NCI-H2171 treated with DMSO at 0.1 percent for 48 hours (cell line): Measurements from ENCODE around the gene DEFB132.
A peak's percentile ranks its signal among the peaks of the same experiment; 100 is the strongest.

Experiments used
- DNase-seq: peaks from one replicate; lab custom pipeline; 2025; lab: John Stamatoyannopoulos, UW

DEFB132 gene

DNA sequence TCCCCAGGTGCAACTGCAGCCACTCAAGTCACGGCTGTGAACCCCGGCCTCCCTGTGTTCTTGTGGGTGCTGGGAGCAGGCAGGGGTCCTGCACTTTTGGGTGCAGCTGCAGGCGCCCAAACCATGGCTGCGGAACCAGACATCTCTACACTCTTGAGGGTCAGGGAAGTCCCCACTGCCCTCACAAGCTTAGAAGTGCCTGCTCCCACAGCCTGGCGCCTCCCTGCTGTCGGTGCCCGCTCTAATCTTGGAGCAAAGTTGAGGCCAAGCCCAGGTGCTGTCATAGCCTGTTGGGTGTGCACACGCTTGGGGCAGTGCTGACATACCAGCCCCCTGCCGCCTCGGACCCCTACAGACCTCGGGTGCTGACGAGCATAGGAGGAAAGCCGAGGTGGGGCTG is 6.2 kb downstream of the DEFB132 start:
- no peak for DNase-seq

DNA sequence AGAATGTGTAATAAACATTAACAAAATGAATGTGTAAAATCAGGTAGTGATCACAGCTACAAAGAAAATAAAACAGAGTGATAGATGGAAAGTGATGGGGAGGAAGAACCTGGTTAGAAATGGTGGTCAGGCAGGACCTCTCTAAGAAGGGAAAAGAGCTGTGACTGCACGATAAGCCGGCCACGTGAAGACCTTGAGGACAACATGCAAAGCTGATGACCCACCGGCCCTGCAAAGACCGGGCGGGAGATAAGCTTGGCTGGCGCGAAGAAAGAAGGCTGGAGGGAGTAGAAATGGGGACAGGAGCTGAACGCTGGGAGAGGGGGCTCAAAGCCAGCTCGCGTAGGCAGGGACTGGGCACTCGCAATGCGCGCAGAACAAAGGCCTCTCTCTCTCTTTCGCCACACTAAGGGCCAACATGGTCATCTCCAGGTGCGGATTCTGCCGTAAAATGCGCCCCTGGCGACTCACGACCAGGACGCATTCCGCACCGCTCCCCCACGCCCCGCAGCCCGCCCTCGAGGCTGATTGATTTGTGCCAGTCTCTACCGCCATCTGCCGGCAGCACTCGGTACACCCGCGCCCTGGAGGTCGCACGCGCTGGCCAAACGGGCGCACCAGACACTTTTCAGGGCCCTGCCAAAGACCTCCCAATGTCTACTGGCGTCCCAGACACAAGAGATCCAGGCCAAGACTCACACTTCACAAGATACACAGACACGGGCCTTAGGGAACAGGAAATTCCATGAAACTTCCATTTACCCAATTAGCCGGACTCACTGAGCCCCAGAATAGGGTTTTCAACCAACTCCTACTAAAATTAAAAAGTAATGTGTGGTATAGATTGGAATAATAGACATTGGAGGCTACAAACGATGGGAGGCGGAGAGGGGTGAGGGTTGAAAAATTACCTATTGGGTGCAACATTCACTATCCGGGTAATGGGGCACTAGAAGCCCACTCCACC is 9.4 kb downstream of the DEFB132 start:
- peak; percentile 90 for DNase-seq

DNA sequence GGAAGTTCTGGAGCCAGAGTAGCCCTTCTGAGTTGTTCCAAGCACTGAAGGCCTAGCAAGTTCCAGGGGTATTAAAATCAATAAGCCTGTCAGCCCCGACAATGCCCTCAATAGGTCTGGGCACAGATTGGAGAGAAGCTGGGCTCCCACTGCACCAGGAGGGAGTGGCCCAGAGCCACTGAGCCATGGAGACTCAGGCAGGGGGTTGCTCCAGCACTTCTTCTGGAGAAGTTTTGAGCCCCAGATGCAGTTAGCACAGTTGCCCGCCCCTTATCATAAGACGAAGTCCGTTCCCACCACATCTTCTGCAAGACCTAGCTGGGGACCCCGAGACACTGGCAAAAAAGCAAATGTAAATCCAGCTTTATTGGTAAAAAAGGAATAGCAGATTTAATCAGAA is 13.0 kb downstream of the DEFB132 start:
- DNase-seq, result no peak

DNA sequence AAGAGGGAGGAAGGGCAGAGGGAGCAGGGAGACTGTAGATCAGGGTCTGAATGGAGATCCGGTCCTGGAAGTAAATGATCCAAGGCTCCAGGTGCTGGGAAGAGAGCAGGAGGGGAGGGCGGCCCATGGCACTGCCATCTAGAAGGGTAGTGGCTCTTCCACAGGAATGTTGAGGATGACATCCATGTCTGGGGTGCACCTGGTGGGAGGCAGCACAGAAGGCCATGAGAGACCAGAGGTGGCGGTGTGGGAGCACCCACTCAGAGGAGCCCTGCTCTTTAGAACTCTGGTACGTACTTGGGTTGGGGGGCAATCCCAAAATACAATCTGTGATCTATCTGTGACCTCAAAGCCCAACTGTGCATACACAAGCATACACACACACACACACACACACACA is 13.5 kb downstream of the DEFB132 start:
- DNase-seq, result no peak

DNA sequence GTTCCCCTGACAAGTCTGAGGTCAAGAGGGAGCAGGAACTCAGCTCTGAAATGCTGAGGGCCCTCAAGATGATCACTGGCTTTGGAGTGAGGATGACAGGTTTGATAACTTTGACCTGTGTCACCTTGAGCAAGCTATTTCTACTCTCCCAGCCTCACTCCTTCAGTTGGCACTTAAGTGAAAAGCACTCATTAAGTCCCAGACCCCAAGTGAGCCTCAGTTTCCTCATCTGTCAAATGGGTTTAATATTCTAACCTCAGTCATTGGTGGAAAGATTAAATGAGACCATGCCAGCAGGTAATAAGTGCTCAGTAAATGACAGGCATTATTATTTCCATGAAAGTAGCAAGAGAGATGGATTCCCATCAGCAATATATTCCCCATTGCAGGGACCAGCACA is 14.0 kb downstream of the DEFB132 start:
- no peak for DNase-seq

DNA sequence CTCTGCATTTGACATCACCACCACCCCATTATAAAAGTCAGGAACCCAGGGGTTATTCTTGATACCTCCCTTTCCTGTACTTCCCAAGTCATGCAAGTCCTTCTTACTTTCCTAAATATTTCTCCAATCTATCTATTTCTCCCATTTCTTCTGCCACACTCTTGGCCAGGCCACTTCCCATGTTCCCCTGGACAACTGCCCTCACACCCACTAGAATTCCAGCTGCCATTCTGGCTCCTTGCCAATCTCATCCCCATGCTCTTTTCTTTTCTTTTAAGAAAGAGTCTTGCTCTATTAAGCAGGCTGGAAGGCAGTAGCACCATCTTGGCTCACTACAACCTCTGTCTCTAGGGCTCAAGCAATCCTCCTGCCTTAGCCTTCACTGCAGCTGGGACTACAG is 15.2 kb downstream of the DEFB132 start:
- no peak for DNase-seq

DNA sequence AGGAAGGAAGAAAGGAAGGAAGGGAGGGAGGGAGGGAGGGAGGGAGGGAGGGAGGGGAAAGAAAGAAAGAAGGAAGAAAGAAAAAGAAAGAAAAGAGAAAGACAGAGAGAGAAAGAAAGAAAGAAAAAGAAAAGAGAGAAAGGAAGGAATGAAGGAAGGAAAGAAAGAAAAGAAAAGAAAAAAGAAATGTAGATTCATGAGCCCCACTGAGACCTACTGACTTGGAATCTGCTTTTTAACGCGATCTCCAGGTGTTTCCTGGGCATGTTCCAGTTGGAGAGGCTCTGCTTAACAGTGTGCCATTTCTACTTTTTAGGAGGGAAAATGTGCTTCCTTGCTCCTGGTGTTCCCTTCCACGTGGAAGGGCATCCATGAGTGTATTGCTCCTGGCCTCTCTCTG is 16.4 kb downstream of the DEFB132 start:
- no peak for DNase-seq

DNA sequence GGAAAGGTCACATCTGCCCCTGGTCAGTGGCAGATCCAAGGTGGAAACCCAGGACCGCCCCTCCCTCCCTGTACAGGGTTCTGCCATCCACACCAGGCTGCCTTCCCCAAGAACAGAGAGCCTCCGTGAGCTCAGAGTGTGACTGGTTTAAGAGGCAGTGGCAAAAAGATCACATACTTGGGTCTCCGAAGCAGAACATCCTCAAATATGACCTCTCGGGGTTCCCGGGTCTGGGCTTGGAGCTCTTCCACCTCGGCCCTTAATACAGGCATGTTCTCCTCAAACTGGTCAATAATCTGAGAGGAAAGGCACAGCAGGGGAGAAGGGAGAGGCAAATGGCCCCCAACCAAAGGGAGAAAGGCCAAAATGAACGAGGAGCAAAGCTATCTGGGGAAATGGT is 18.3 kb downstream of the DEFB132 start:
- no peak for DNase-seq

DNA sequence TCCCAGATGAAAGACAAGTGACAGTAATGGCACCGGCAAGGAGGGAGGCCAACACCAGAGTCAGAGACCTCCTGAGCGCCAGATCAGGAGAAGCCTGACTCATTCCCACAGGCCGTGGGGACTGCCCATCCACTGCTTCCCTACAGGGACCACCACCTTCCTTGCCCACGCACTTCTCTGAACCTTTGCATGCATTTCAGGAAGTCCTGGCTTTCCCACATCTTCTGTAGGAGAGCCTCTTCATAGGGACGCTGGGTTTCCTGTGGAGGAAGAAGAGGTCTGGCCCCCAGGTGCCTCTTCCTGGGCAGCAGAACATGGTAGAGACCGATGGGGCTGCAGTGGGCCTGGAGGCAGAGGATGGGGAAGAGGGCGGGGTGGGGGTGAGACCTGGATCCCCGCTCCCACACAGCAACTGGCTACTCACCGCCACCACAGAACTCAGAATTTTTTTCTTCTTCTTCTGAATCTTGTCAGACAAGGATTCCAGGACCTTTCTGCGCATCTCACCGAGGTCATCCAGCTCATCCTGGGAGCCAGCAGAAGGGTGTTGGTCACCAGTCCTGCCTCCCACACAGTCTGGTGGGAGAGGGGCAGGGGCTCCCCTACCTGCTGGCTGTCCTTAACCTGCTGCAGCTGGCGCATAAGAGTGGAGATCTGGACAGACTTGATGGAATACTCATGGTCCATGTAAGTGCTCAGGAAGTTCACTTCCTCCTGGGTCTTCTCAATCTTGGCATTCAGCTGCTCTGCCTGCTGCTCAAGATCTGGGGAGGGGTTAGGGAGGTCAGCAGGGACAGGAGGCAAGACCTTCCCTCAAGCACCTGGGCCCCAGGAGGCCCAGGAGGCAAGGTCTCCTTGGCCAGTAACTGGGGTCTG is 19.3 kb downstream of the DEFB132 start:
- DNase-seq, result no peak

DNA sequence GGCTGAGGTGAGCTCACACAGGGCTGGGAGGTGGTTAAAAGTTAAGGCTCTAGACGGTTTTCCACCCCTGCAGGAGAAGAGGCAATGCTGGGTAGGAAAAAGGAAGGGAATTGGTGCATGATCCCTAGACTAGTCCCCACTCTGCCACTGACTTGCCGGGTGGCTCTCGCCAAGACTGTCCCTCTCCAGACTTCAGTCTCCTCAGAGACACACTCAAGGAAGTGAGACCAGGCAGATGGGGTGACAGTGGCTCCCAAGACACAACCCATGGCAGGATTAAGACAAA is 19.9 kb downstream of the DEFB132 start:
- no peak for DNase-seq

DNA sequence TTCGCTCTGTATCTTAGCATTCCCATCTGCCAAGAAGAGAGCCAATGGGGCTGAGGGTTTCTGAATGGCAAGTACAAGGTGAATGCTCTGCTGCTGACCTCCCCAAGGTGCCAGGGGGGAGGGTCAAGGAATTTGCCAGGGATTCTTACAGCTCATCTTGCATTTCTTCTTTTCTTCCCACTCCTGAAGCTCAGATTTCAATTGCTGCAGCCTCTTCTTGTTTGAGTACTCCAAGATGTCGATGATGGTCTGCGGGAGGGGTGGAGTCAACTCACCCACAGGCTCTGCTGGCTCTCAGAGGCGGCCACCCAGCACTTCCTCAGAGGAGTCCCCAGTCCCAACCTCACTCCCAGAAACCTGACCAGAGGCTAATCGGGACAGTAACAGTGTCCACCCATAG is 20.7 kb downstream of the DEFB132 start:
- no peak for DNase-seq

DNA sequence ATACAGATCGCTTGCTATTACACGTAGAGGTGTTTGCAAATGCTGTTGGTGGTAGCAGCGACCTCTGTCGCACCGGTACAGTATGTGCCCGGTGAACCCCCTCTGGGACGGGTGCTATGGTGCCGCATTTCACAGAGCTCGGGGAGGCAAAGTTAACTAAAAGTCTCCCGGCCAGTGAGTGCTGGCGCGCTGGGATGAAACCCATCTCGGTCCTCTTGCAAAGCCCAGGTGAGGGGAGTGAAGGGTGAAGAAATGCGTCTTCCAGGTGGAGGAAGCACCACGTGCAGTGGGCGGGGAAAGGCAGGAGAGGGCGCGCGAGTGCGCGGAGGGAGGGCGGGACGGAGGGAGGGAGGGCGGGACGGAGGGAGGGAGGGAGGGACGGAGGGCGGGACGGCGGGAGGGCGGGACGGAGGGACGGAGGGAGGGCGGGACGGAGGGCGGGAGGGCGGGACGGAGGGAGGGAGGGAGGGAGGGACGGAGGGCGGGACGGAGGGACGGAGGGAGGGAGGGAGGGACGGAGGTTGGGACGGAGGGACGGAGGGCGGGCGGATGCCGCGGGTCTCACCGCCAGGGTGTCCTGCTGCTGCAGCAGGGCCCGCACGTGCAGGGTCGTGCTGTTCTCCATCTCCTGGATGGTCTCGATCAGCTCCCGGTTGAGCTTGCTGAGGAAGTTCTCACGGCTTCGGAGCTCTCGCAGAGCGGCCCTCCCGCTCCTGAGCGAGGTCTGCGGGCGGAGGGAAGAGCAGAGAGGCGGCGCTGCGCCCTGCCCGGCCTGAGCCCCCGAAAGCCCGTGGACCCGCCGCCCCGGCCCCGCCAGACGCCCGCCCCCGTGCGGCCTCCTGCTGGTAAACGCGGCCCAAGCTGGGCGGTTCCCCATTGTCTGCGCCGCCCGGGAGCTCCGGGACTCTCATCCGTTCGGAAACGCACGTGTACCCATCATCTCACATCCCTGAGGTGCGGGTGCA is 21.4 kb downstream of the DEFB132 start:
- no peak for DNase-seq

DNA sequence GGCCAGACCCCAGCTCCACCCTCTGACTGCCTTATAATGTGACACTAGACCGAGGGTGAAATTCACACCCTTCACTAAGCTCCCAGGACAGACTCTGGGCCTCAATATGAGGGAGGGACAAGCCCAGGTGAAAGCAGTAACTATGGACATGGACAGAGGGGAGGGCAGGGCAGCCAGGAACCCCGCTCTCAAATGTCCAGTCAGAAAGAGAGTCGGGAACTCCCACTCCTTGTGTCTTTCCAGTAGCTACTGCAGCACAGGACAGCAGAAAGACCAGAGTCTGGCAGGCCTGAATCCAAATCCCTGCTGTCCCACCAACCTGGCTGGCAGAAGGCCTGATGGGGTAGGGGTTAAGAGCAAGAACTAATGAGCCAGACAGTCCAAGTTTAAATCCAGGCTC is 26.6 kb downstream of the DEFB132 start:
- no peak for DNase-seq

DNA sequence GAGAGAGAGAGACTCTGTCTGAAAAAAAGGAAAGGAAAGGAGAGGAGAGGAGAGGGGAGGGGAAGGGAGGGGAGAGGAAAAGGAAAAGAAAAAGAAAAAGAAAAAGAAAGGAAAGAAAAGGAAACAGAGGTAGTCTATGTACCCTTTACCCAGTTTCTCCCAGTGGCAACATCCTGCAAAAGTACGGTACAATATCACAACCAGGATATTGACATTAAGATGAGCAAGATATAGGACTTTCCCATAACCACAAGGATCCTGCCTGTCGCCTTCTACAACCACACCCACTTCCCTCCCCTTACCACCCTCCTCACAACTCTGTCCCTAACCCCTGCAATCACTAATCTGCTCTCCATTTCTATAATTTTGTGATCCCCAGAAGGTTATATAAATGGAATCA is 29.0 kb downstream of the DEFB132 start:
- DNase-seq, result no peak

DNA sequence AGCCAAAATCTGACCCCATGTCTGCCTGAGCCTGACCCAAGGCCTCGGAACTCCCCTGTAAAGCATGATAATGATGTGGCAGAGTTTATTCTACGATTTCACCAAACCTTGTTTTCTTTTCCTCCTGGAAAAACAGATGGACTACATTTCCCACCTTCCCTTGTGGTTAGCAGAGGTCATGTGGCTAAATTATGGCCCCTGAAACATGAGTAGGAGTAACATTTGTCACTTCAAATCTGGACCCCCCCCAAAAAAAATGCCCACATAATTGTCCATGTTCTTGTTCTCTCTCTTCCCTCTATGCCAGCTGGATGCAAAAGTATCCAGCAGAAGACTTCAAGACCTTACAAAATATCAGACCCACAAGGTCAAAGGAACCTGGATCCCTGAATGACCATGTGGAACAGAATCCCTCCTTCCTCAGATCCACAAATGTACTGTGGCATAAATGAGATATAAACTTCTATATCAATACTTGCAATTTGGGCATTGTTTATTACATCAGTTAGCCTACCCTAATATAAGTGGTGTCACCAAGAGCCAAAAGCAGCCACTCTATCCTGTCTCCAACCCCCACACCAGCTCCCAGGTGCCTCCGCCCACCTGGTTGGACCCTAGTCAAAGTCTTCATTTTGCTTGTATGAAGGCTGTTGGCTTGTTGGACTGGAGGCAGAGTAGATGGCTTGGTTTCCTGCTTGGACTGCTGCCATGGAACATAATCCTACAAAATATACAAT is 31.6 kb downstream of the DEFB132 start:
- DNase-seq, result no peak

DNA sequence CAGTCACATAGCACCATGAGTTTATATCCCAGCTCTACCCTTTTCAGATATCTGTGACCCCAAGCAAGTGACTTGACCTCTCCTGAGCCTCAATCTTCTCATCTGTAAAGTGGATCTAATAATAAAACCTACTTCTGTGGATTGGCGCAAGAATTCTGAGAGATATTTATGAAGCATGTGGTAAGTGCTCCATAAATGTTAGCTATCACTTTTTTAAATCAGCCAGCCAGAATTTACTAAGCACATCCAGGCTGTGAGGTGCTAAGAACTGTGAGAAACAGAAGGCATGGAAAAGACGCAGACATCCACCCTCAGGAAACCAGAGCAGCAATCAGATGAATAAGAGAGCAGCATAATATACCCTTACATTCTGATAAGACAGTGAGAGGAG is 32.2 kb downstream of the DEFB132 start:
- peak; percentile 55 for DNase-seq

DNA sequence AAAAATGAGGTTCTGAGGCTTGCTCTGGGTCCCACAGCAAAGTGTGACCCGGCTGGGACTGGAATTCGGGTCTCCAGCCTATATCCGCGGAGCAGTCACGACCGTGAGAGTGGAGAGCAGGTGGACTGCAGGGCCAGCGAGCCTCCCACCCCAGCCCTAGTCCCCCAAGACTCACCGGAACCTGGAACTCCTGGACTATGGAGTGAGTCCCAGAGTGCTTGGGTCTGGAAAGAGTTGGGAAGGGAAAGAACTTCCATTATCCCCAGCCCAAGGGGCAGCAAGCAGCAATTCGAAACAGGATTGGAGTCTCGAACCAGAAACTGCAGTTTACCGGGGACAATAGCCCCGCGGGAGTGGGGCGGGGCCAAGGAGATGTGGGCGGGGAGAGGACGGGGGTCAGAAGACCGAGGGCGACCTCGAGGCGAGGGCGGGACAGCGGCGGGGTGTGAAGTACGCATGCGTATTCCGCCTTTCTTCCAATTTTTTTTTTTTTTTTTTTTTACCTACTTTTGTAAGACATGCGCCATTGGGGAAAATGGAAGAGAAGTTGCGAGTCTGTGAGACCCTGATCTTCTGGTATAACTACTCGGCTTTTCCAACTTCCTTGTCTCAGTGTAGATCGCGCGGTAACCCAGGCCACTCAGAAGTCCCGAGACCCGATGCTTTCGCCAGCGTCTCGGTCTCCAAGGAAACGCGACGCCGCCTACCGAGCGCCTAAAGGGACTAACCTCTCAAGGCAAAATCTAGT is 32.7 kb downstream of the DEFB132 start, which contains the start of gene C20orf96:
TSS of gene C20orf96 (minus strand) at position 667 of the 748 bp plus-strand sequence. CDS start at position 527, 140 bp downstream.
- DNase-seq, result peak; percentile 90

DNA sequence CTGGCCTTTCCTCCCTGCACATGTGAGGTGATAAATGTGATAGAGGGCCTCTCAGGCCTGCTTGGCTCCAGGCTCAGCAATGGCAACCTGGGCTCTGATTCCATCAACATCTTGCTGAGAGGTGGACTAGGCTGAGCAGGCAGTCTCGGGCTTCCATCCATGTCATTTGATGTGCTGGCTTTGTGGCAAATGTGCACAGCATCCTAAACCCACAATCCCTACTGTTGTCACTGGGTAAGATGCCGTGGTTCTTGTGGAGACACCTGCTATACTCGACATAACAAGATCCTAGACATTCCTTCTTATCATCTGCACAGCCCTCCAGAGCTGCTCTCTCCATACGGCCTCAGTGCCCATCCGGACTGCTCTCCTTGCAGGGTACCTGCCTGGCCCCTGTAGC is 37.1 kb downstream of the DEFB132 start:
- no peak for DNase-seq

DNA sequence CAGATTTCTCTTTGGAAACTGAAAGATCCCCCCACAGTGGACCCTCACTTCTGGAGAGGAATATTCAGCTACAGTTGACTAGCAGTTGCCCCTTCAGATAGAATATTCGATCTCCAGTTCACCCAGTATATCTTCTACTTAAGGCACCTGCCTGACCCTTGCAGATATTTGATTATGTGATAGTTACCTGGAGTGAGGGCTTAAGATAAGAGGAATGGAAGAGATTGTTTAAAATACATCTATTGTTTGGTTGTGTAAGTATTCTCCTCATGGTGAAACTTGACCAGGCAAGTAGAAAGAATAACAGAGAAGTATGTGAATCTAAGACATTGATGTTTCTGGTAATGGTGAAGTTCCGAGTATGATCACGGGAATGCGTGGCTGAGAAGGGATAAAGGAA is 38.3 kb downstream of the DEFB132 start:
- DNase-seq, result no peak

DNA sequence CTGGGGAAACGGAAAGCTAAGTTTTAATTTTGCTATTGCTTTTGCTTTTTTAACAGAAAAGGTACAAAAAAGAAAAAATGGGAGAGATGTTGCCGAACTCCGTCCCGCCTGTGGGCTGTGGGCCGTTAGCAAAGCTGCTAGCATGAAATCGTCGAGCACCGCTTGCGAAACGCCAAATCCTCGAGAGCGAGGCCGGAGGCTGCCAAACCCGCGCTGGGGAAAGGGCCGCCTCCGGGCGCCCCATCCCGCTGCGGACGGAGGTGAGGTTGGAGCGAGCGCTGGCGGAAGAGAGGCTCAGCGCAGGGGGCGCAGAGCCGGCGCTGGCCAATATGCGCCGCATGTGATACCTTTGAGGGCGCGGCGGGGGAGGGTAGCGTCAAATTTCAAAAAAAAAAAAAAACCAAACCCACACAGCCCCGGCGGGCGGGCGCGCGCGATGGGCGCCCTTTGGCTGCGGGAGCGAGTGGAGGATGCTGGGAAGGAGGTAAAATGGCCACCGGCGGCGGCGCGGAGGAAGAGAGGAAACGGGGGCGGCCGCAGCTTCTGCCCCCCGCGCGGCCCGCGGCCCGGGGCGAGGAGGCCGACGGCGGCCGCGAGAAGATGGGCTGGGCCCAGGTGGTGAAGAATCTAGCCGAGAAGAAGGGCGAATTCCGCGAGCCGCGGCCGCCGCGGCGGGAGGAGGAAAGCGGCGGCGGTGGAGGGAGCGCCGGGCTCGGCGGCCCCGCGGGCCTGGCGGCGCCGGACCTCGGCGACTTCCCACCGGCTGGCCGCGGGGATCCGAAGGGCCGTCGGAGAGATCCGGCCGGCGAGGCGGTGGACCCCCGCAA is 39.8 kb downstream of the DEFB132 start, which contains the start of gene ZCCHC3:
TSS of gene ZCCHC3 (plus strand) at position 473 of the 827 bp plus-strand sequence. CDS start at position 490, 17 bp downstream.
- DNase-seq, result peak; percentile 93
